ENCODE data around the gene NTSR1.

DNA sequence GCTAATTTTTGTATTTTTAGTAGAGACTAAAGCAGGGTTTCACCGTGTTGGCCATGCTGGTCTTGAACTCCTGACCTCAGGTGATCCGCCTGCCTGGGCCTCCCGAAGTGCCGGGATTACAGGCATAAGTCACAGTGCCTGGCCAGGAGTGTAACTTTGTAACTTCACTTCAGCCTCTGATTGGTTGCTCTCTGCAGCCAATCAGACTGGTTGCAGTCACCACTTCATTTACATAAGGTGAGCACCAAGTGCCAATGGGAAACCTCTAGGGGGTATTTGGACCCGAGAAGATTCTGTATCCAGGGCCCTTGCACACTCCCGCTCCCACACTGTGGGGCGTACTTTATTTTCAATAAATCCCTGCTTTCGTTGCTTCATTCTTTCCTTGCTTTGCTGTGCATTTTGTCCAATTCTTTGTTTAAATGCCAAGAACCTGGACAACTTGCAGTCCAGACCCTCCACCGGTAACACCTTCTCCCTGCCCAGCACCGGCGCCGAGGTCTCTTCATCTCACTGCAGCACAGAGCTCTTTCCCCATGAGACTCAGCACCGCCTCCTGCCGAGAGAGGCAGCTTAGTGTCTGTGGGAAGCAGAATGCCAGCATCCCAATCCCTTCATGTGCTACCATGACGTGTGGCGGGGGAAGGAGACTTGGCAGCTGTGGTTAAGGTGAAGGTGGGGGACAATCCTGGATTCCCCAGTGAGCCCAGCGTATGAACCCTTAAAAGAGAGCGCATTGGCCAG lies 73.7 kb downstream of the NTSR1 start:
- TF ChIP-seq EZH2 (IDR thresholded peaks at IDR 0.05; ENCODE audit: low read depth, unreplicated experiment): no peak
- TF ChIP-seq POLR2AphosphoS5 (IDR thresholded peaks at IDR 0.05; ENCODE audit: low read depth): no peak
- TF ChIP-seq, protein P1, sequence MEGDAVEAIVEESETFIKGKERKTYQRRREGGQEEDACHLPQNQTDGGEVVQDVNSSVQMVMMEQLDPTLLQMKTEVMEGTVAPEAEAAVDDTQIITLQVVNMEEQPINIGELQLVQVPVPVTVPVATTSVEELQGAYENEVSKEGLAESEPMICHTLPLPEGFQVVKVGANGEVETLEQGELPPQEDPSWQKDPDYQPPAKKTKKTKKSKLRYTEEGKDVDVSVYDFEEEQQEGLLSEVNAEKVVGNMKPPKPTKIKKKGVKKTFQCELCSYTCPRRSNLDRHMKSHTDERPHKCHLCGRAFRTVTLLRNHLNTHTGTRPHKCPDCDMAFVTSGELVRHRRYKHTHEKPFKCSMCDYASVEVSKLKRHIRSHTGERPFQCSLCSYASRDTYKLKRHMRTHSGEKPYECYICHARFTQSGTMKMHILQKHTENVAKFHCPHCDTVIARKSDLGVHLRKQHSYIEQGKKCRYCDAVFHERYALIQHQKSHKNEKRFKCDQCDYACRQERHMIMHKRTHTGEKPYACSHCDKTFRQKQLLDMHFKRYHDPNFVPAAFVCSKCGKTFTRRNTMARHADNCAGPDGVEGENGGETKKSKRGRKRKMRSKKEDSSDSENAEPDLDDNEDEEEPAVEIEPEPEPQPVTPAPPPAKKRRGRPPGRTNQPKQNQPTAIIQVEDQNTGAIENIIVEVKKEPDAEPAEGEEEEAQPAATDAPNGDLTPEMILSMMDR (conservative IDR thresholded peaks at IDR 0.05; ENCODE audit: low read depth in 2 of 2): peak; percentile 36 to 62
- TF ChIP-seq, protein P2, sequence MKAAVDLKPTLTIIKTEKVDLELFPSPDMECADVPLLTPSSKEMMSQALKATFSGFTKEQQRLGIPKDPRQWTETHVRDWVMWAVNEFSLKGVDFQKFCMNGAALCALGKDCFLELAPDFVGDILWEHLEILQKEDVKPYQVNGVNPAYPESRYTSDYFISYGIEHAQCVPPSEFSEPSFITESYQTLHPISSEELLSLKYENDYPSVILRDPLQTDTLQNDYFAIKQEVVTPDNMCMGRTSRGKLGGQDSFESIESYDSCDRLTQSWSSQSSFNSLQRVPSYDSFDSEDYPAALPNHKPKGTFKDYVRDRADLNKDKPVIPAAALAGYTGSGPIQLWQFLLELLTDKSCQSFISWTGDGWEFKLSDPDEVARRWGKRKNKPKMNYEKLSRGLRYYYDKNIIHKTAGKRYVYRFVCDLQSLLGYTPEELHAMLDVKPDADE (IDR thresholded peaks at IDR 0.05): no peak
- TF ChIP-seq EZH2phosphoT487 (IDR thresholded peaks at IDR 0.05; ENCODE audit: unreplicated experiment): no peak
- TF ChIP-seq, protein P3, sequence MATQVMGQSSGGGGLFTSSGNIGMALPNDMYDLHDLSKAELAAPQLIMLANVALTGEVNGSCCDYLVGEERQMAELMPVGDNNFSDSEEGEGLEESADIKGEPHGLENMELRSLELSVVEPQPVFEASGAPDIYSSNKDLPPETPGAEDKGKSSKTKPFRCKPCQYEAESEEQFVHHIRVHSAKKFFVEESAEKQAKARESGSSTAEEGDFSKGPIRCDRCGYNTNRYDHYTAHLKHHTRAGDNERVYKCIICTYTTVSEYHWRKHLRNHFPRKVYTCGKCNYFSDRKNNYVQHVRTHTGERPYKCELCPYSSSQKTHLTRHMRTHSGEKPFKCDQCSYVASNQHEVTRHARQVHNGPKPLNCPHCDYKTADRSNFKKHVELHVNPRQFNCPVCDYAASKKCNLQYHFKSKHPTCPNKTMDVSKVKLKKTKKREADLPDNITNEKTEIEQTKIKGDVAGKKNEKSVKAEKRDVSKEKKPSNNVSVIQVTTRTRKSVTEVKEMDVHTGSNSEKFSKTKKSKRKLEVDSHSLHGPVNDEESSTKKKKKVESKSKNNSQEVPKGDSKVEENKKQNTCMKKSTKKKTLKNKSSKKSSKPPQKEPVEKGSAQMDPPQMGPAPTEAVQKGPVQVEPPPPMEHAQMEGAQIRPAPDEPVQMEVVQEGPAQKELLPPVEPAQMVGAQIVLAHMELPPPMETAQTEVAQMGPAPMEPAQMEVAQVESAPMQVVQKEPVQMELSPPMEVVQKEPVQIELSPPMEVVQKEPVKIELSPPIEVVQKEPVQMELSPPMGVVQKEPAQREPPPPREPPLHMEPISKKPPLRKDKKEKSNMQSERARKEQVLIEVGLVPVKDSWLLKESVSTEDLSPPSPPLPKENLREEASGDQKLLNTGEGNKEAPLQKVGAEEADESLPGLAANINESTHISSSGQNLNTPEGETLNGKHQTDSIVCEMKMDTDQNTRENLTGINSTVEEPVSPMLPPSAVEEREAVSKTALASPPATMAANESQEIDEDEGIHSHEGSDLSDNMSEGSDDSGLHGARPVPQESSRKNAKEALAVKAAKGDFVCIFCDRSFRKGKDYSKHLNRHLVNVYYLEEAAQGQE (IDR thresholded peaks at IDR 0.05; ENCODE audit: unreplicated experiment): no peak
- no peak for TF ChIP-seq ZNF114 (CRISPR knock-in tag; IDR thresholded peaks at IDR 0.05)
- no peak for TF ChIP-seq STAT1 (IDR thresholded peaks at IDR 0.05; ENCODE audit: unreplicated experiment)
- no peak for TF ChIP-seq ZNF331 (CRISPR knock-in tag; IDR thresholded peaks at IDR 0.05; ENCODE audit: low read depth)
- no peak for TF ChIP-seq CREB1 (CRISPR knock-in tag; IDR thresholded peaks at IDR 0.05; ENCODE audit: low read depth)
- TF ChIP-seq, protein P4, sequence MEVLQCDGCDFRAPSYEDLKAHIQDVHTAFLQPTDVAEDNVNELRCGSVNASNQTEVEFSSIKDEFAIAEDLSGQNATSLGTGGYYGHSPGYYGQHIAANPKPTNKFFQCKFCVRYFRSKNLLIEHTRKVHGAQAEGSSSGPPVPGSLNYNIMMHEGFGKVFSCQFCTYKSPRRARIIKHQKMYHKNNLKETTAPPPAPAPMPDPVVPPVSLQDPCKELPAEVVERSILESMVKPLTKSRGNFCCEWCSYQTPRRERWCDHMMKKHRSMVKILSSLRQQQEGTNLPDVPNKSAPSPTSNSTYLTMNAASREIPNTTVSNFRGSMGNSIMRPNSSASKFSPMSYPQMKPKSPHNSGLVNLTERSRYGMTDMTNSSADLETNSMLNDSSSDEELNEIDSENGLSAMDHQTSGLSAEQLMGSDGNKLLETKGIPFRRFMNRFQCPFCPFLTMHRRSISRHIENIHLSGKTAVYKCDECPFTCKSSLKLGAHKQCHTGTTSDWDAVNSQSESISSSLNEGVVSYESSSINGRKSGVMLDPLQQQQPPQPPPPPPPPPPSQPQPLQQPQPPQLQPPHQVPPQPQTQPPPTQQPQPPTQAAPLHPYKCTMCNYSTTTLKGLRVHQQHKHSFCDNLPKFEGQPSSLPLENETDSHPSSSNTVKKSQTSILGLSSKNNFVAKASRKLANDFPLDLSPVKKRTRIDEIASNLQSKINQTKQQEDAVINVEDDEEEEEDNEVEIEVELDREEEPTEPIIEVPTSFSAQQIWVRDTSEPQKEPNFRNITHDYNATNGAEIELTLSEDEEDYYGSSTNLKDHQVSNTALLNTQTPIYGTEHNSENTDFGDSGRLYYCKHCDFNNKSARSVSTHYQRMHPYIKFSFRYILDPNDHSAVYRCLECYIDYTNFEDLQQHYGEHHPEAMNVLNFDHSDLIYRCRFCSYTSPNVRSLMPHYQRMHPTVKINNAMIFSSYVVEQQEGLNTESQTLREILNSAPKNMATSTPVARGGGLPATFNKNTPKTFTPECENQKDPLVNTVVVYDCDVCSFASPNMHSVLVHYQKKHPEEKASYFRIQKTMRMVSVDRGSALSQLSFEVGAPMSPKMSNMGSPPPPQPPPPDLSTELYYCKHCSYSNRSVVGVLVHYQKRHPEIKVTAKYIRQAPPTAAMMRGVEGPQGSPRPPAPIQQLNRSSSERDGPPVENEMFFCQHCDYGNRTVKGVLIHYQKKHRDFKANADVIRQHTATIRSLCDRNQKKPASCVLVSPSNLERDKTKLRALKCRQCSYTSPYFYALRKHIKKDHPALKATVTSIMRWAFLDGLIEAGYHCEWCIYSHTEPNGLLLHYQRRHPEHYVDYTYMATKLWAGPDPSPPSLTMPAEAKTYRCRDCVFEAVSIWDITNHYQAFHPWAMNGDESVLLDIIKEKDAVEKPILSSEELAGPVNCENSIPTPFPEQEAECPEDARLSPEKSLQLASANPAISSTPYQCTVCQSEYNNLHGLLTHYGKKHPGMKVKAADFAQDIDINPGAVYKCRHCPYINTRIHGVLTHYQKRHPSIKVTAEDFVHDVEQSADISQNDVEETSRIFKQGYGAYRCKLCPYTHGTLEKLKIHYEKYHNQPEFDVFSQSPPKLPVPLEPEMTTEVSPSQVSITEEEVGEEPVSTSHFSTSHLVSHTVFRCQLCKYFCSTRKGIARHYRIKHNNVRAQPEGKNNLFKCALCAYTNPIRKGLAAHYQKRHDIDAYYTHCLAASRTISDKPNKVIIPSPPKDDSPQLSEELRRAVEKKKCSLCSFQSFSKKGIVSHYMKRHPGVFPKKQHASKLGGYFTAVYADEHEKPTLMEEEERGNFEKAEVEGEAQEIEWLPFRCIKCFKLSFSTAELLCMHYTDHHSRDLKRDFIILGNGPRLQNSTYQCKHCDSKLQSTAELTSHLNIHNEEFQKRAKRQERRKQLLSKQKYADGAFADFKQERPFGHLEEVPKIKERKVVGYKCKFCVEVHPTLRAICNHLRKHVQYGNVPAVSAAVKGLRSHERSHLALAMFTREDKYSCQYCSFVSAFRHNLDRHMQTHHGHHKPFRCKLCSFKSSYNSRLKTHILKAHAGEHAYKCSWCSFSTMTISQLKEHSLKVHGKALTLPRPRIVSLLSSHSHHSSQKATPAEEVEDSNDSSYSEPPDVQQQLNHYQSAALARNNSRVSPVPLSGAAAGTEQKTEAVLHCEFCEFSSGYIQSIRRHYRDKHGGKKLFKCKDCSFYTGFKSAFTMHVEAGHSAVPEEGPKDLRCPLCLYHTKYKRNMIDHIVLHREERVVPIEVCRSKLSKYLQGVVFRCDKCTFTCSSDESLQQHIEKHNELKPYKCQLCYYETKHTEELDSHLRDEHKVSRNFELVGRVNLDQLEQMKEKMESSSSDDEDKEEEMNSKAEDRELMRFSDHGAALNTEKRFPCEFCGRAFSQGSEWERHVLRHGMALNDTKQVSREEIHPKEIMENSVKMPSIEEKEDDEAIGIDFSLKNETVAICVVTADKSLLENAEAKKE (CRISPR knock-in tag; IDR thresholded peaks at IDR 0.05): no peak
- no peak for TF ChIP-seq JUNB (IDR thresholded peaks at IDR 0.05; ENCODE audit: unreplicated experiment)

Data from GM23338 (cell line).